H9 (cell line): Measurements from ENCODE around the gene PRR7. TPM values are rescaled to one million over a fixed set of nuclear protein-coding genes. Genes with fewer than 3 reads are reported as not detected.

Source experiments
- DNase-seq: peaks from one replicate; pipeline ENCODE4 v3.0.0-alpha.2; 2017
- H2AFZ ChIP-seq: one replicate; pipeline ENCODE4 v1.6.1; 2013; ENCODE audit warnings: mild to moderate bottlenecking, low read length, control low read depth, moderate library complexity
- H2AK5ac ChIP-seq: 2 replicates; pipeline ENCODE4 v1.6.1; 2013; ENCODE audit warnings: low read length, control low read depth, mixed read lengths; ENCODE audit not compliant: insufficient read length
- H2BK120ac ChIP-seq: one replicate; pipeline ENCODE4 v1.6.1; 2013; ENCODE audit warnings: low read depth, mild to moderate bottlenecking, low read length, control low read depth, inconsistent platforms; ENCODE audit not compliant: poor library complexity, severe bottlenecking
- H2BK12ac ChIP-seq: 2 replicates; pipeline ENCODE4 v1.6.1; 2013; ENCODE audit warnings: low read length, control low read depth, mixed read lengths, low read depth; ENCODE audit not compliant: insufficient read length
- H2BK15ac ChIP-seq: 2 replicates; pipeline ENCODE4 v1.6.1; 2013; ENCODE audit warnings: low read depth, low read length, control low read depth
- H2BK20ac ChIP-seq: one replicate; pipeline ENCODE4 v1.6.1; 2013; ENCODE audit warnings: low read depth, mild to moderate bottlenecking, low read length, control low read depth, inconsistent platforms; ENCODE audit not compliant: poor library complexity, severe bottlenecking
- H2BK5ac ChIP-seq: 2 replicates; pipeline ENCODE4 v1.6.1; 2013; ENCODE audit warnings: low read length, control low read depth, mixed read lengths; ENCODE audit not compliant: insufficient read length
- H3K14ac ChIP-seq: 2 replicates; pipeline ENCODE4 v1.6.1; 2013; ENCODE audit warnings: low read length, control low read depth; ENCODE audit not compliant: insufficient read depth
- H3K18ac ChIP-seq: 2 replicates; pipeline ENCODE4 v1.6.1; 2013; ENCODE audit warnings: low read depth, mild to moderate bottlenecking, mixed read lengths, low read length, control low read depth; ENCODE audit not compliant: insufficient read length
- H3K23ac ChIP-seq: 2 replicates; pipeline ENCODE4 v1.6.1; 2013; ENCODE audit warnings: low read length, control low read depth, mixed read lengths, low read depth; ENCODE audit not compliant: insufficient read length
- H3K23me2 ChIP-seq: 2 replicates; pipeline ENCODE4 v1.6.1; 2013; ENCODE audit warnings: low read depth, mild to moderate bottlenecking, mixed read lengths, low read length, control low read depth; ENCODE audit not compliant: insufficient read length, poor library complexity, severe bottlenecking
- H3K27ac ChIP-seq: 2 replicates; pipeline ENCODE4 v1.5.1; 2013; ENCODE audit warnings: low read length, control low read depth, mixed read lengths, low read depth; ENCODE audit not compliant: insufficient read length
- H3K27me3 ChIP-seq: 2 replicates; pipeline ENCODE4 v1.6.1; 2013; ENCODE audit warnings: low read length, control low read depth, inconsistent platforms; ENCODE audit not compliant: insufficient read depth
- H3K4ac ChIP-seq: 2 replicates; pipeline ENCODE4 v1.6.1; 2013; ENCODE audit warnings: low read depth, mild to moderate bottlenecking, control low read depth, inconsistent platforms, low read length, moderate library complexity
- H3K4me1 ChIP-seq: 2 replicates; pipeline ENCODE4 v1.6.1; 2013; ENCODE audit warnings: low read length, control low read depth, inconsistent platforms; ENCODE audit not compliant: insufficient read depth
- H3K4me2 ChIP-seq: 2 replicates; pipeline ENCODE4 v1.6.1; 2013; ENCODE audit warnings: low read length, control low read depth, mixed read lengths; ENCODE audit not compliant: insufficient read length, insufficient read depth
- H3K56ac ChIP-seq: 2 replicates; pipeline ENCODE4 v1.6.1; 2013; ENCODE audit warnings: low read depth, mild to moderate bottlenecking, mixed read lengths, low read length, control low read depth; ENCODE audit not compliant: insufficient read length
- H3K79me1 ChIP-seq: 2 replicates; pipeline ENCODE4 v1.6.1; 2013; ENCODE audit warnings: low read depth, mild to moderate bottlenecking, moderate library complexity, low read length, control low read depth, inconsistent platforms; ENCODE audit not compliant: insufficient read depth, poor library complexity, severe bottlenecking
- H3K79me2 ChIP-seq: 2 replicates; pipeline ENCODE4 v1.6.1; 2013; ENCODE audit warnings: low read length, control low read depth, inconsistent platforms; ENCODE audit not compliant: insufficient read depth
- H3K9ac ChIP-seq: 2 replicates; pipeline ENCODE4 v1.6.1; 2013; ENCODE audit warnings: low read length, control low read depth, mixed read lengths; ENCODE audit not compliant: insufficient read length; ENCODE audit errors: extremely low read depth
- H3K9me3 ChIP-seq: one replicate; pipeline ENCODE4 v1.6.1; 2013; ENCODE audit warnings: low read depth, low read length, inconsistent platforms; ENCODE audit not compliant: control insufficient read depth
- H3T11ph ChIP-seq: one replicate; pipeline ENCODE4 v1.6.1; 2013; ENCODE audit warnings: mild to moderate bottlenecking, low read length, control low read depth, inconsistent platforms
- H4K20me1 ChIP-seq: one replicate; pipeline ENCODE4 v1.6.1; 2013; ENCODE audit not compliant: control insufficient read depth, insufficient read length, insufficient read depth
- H4K5ac ChIP-seq: 2 replicates; pipeline ENCODE4 v1.6.1; 2013; ENCODE audit warnings: low read depth, mild to moderate bottlenecking, mixed read lengths, low read length, control low read depth; ENCODE audit not compliant: insufficient read length
- H4K8ac ChIP-seq: replicated peaks from 2 replicates; pipeline ENCODE4 v1.6.1; 2013; ENCODE audit warnings: low read length, control low read depth, mixed read lengths, low read depth; ENCODE audit not compliant: insufficient read length
- H4K91ac ChIP-seq: 2 replicates; pipeline ENCODE4 v1.6.1; 2013; ENCODE audit warnings: low read depth, mild to moderate bottlenecking, moderate library complexity, mixed read lengths, low read length, control low read depth; ENCODE audit not compliant: insufficient read length
- H3K27ac Mint-ChIP-seq, 3 experiments: 2 replicates in 2 of 3; 3 replicates in 1 of 3; pipeline ENCODE4 v1.8.0; 2020 to 2021; ENCODE audit warnings: mixed read lengths in 3 of 3, mild to moderate bottlenecking in 1 of 3, moderate library complexity in 1 of 3
- H3K27me3 Mint-ChIP-seq: 2 replicates; pipeline ENCODE4 v1.8.0; 2021; ENCODE audit warnings: low read depth, mild to moderate bottlenecking, moderate library complexity, mixed read lengths
- H3K36me3 Mint-ChIP-seq, 3 experiments: 2 replicates in 2 of 3; 3 replicates in 1 of 3; pipeline ENCODE4 v1.8.0; 2020 to 2021; ENCODE audit warnings: low read depth in 3 of 3, mixed read lengths in 3 of 3; ENCODE audit not compliant: insufficient read depth in 1 of 3
- H3K4me1 Mint-ChIP-seq, 2 experiments: 2 replicates each; pipeline ENCODE4 v1.8.0; 2020; ENCODE audit warnings: mixed read lengths in 2 of 2
- H3K4me3 Mint-ChIP-seq, 2 experiments: 2 replicates in 1 of 2; 3 replicates in 1 of 2; pipeline ENCODE4 v1.8.0; 2020 to 2021; ENCODE audit warnings: mild to moderate bottlenecking in 2 of 2, mixed read lengths in 2 of 2, moderate library complexity in 1 of 2
- H3K9me3 Mint-ChIP-seq, 2 experiments: 2 replicates in 1 of 2; 3 replicates in 1 of 2; pipeline ENCODE4 v1.8.0; 2020; ENCODE audit warnings: mild to moderate bottlenecking in 2 of 2, mixed read lengths in 2 of 2, moderate library complexity in 1 of 2
- WGBS: extraction: QIAGEN DNeasy Blood & Tissue Kit; methylation state at CpG from one replicate; pipeline ENCODE4 v1.1.7; 2013; ENCODE audit warnings: missing lambda C conversion rate, low lambda C conversion rate, mixed read lengths; ENCODE audit not compliant: insufficient read length; ENCODE audit errors: extremely low coverage; 5-methylcytosine and 5-hydroxymethylcytosine counted together
- total RNA-seq: library from RNA; stranded (reverse); gene quantifications from 2 replicates; pipeline ENCODE4 v1.2.1, GENCODE V29; 2021
- TF ChIP-seq, protein P1 (sequence below): fragments of 200-600 bp; sonication (generic); conservative IDR thresholded peaks from 3 replicates; pipeline ENCODE4 v1.8.0; 2021; ENCODE audit warnings: antibody characterized with exemption, mild to moderate bottlenecking

PRR7 gene
- total RNA-seq, 1 experiment from 2014 or later = 9.6 TPM

DNA sequence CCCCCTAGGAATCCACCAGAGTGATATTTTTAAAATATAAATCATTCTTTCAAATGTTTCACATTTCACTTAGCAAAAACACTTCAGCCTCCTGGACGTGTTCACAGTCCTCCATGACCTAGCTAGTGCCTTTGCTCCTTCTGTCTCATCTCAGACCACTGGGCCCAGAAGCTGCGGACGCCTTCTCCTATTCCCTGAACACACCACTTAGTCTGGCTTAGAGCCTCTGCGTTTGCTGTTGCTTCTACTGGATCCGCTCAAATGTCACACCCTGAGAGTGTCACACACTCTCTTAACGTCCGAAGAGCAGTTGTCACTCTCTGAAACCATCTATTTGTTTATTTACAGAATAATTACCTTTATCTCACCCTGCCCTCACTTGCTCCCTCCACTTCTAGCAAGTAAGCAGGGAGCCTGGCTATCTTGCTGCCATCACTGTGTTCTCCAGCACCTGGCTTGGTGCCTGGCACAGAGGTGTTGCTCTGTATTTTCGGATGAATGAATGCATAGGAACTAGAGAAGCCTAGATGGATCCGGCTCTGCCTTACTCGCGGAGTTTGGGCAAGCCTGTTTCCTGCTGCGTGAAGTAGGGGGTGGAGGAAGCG is 21.3 kb upstream of the PRR7 start:
- peaks cover 0 to 8% (median 6%) of the 10 kb centered on the region in 3 experiments; a peak in 4 of 7 replicates for H3K36me3 Mint-ChIP-seq
- H3K56ac ChIP-seq = no peak overlapping the region
- peak overlapping the region; percentile 42 for H3K9ac ChIP-seq
- peak overlapping the region; percentile 20 for H3T11ph ChIP-seq
- H3K4ac ChIP-seq = no peak overlapping the region; the same call in 1 of the 2 replicates
- H4K20me1 ChIP-seq = no peaks in the 10 kb centered on the region
- H3K27me3 Mint-ChIP-seq = peaks cover 5% of the 10 kb centered on the region; the same call in 1 of the 2 replicates
- WGBS = no CpG with 5 or more reads among the region's 13 CpGs
- H2BK20ac ChIP-seq = peak overlapping the region; percentile 86
- peak overlapping the region; percentile 66 for H3K27ac ChIP-seq
- no peaks in the 10 kb centered on the region for H3K9me3 ChIP-seq
- H3K4me3 Mint-ChIP-seq = peak overlapping the region; percentile 81 to 89
- no peak overlapping the region for H2BK15ac ChIP-seq
- no peak overlapping the region for H4K8ac ChIP-seq
- peak overlapping the region; percentile 95; the same call in 1 of the 2 replicates for H3K14ac ChIP-seq
- peaks cover 24 to 32% of the 10 kb centered on the region in 2 experiments for H3K4me1 Mint-ChIP-seq
- H3K27ac Mint-ChIP-seq = peak overlapping the region in 2 of 3 experiments; percentile 98 to 99; a peak in 4 of 7 replicates
- peak overlapping the region; percentile 27 for H4K5ac ChIP-seq
- no peaks in the 10 kb centered on the region; the same call in 1 of the 2 replicates for H3K4me1 ChIP-seq
- peaks cover 4% of the 10 kb centered on the region for H3K23me2 ChIP-seq
- H3K4me2 ChIP-seq = peak overlapping the region; percentile 78
- H2BK120ac ChIP-seq = peak overlapping the region; percentile 64
- no peak overlapping the region for H2BK5ac ChIP-seq
- DNase-seq = no peak
- H2BK12ac ChIP-seq = peak overlapping the region; percentile 21
- no peak overlapping the region for H4K91ac ChIP-seq
- no peaks in the 10 kb centered on the region for H3K79me1 ChIP-seq
- TF ChIP-seq, protein P1, sequence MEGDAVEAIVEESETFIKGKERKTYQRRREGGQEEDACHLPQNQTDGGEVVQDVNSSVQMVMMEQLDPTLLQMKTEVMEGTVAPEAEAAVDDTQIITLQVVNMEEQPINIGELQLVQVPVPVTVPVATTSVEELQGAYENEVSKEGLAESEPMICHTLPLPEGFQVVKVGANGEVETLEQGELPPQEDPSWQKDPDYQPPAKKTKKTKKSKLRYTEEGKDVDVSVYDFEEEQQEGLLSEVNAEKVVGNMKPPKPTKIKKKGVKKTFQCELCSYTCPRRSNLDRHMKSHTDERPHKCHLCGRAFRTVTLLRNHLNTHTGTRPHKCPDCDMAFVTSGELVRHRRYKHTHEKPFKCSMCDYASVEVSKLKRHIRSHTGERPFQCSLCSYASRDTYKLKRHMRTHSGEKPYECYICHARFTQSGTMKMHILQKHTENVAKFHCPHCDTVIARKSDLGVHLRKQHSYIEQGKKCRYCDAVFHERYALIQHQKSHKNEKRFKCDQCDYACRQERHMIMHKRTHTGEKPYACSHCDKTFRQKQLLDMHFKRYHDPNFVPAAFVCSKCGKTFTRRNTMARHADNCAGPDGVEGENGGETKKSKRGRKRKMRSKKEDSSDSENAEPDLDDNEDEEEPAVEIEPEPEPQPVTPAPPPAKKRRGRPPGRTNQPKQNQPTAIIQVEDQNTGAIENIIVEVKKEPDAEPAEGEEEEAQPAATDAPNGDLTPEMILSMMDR = no peak
- H3K18ac ChIP-seq = peak overlapping the region; percentile 85
- H3K9me3 Mint-ChIP-seq = no peaks in the 10 kb centered on the region
- H3K79me2 ChIP-seq = no peaks in the 10 kb centered on the region; the same call in 1 of the 2 replicates
- peak overlapping the region; percentile 33 for H2AK5ac ChIP-seq
- H2AFZ ChIP-seq = no peak overlapping the region
- no peak overlapping the region for H3K23ac ChIP-seq
- no peaks in the 10 kb centered on the region for H3K27me3 ChIP-seq
